Measurements from ENCODE around the gene RBM39.

DNA sequence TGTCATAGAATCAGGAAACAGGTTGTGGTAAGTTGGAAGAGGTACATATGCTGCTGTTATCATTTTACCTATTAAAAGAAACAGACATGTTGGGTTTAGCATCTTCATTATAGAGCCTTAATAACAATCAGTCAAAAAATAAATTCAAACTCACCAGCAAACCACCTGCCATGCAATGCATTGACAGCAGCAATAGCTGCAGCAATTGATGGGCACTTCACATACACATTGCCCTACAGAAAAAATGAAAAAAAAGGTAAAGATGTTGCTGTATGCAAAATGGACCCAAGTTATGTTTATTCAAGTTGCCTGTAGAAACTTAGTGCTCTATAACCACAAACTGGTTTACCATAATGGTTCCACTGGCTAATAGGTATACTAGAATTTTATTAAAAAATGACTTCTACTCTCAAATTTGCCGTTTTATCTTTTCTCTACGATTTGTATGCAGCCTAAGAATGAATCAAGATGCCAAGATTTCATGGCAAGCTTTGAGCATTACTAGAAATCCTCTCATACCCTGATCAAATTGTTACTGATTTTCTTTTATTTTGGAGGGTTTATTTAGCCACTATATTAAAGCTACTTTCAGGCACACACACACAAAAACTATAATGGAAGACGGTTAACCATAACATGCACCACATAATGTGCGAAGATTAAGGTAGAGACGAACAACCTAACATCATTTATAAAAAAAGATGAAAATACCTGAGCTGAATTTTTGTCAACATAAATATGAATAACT is 37.4 kb downstream of the RBM39 start:
- TF ChIP-seq ZNF217 (CRISPR knock-in tag; IDR thresholded peaks at IDR 0.05) (no peak), FOXA1 (IDR thresholded peaks at IDR 0.05; ENCODE audit: borderline replicate concordance) (no peak), MAFF (IDR thresholded peaks at IDR 0.05; ENCODE audit: low read length) (no peak), ZSCAN32 (CRISPR knock-in tag; IDR thresholded peaks at IDR 0.05) (no peak), BHLHE40 (IDR thresholded peaks at IDR 0.05; ENCODE audit: low read length) (no peak), ZBTB1 (CRISPR knock-in tag; IDR thresholded peaks at IDR 0.05; ENCODE audit: borderline replicate concordance, low read depth) (no peak), NR1H2 (CRISPR knock-in tag; IDR thresholded peaks at IDR 0.05) (no peak), ETV6 (IDR thresholded peaks at IDR 0.05; ENCODE audit: borderline replicate concordance in 1 of 2, low read depth in 2 of 2, low read length in 1 of 2) (no peak), ETV6 (CRISPR knock-in tag; IDR thresholded peaks at IDR 0.05; ENCODE audit: borderline replicate concordance) (no peak), CXXC5 (CRISPR knock-in tag; IDR thresholded peaks at IDR 0.05) (no peak), SIN3A (IDR thresholded peaks at IDR 0.05; ENCODE audit: borderline replicate concordance in 2 of 2, control insufficient read depth in 1 of 2, low read depth in 2 of 2, low read length in 2 of 2) (no peak), CC2D1A (IDR thresholded peaks at IDR 0.05) (no peak), EZH2 (IDR thresholded peaks at IDR 0.05; ENCODE audit: borderline replicate concordance, low read depth, low read length) (no peak), SPI1 (IDR thresholded peaks at IDR 0.05; ENCODE audit: borderline replicate concordance, low read depth, low read length) (no peak)
- TF ChIP-seq, protein P1, sequence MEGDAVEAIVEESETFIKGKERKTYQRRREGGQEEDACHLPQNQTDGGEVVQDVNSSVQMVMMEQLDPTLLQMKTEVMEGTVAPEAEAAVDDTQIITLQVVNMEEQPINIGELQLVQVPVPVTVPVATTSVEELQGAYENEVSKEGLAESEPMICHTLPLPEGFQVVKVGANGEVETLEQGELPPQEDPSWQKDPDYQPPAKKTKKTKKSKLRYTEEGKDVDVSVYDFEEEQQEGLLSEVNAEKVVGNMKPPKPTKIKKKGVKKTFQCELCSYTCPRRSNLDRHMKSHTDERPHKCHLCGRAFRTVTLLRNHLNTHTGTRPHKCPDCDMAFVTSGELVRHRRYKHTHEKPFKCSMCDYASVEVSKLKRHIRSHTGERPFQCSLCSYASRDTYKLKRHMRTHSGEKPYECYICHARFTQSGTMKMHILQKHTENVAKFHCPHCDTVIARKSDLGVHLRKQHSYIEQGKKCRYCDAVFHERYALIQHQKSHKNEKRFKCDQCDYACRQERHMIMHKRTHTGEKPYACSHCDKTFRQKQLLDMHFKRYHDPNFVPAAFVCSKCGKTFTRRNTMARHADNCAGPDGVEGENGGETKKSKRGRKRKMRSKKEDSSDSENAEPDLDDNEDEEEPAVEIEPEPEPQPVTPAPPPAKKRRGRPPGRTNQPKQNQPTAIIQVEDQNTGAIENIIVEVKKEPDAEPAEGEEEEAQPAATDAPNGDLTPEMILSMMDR (IDR thresholded peaks at IDR 0.05 in 2 of 3, conservative IDR thresholded peaks at IDR 0.05 in 1 of 3; ENCODE audit: insufficient read depth in 2 of 3, low read depth in 1 of 3, low read length in 3 of 3), result no peak
